Vagina (tissue), 2 donors: ENCODE data around the gene TRAPPC2L. TPM values are rescaled to one million over a fixed set of nuclear protein-coding genes. Genes with fewer than 3 reads are reported as not detected.

Experiments used
- DNase-seq, 2 donors: peaks; one replicate each; pipeline ENCODE4 v3.0.0-alpha.2; 2017; ENCODE audit errors: extremely low spot score in 2 of 2
- H3K27ac ChIP-seq: fragments of 200-600 bp; sonication (generic); one replicate; pipeline ENCODE4 v1.5.1; 2019
- H3K27me3 ChIP-seq: fragments of 200-600 bp; sonication (generic); one replicate; pipeline ENCODE4 v1.5.1; 2019
- H3K36me3 ChIP-seq, 2 donors: fragments of 200-600 bp; sonication (generic); one replicate each; pipeline ENCODE4 v1.5.1; 2017 to 2019
- H3K4me1 ChIP-seq: fragments of 200-600 bp; sonication (generic); one replicate; pipeline ENCODE4 v1.5.1; 2019
- H3K4me3 ChIP-seq, 2 donors: fragments of 200-600 bp; sonication (generic); 1 replicate in 1 of 2; 2 replicates in 1 of 2; pipeline ENCODE4 v1.5.1; 2016 to 2019
- H3K9me3 ChIP-seq: fragments of 200-600 bp; sonication (generic); one replicate; pipeline ENCODE4 v1.5.1; 2019
- CTCF ChIP-seq, 3 experiments: fragments of 450-650 bp in 2 of 3; fragments of 200-600 bp in 1 of 3; sonication (generic) in 1 of 3; IDR thresholded peaks; one replicate each; pipeline ENCODE4 v1.5.1; 2017 to 2019; ENCODE audit warnings: antibody characterized with exemption in 3 of 3, mild to moderate bottlenecking in 2 of 3, moderate library complexity in 2 of 3
- POLR2A ChIP-seq, 2 donors: fragments of 450-650 bp; IDR thresholded peaks; one replicate each; pipeline ENCODE4 v1.6.1; 2017; ENCODE audit warnings: antibody characterized with exemption in 2 of 2, mild to moderate bottlenecking in 2 of 2, moderate library complexity in 2 of 2
- POLR2AphosphoS5 ChIP-seq, 2 donors: sonication (generic); formaldehyde crosslinking; IDR thresholded peaks; one replicate each; pipeline ENCODE4 v1.9.0; 2017; ENCODE audit warnings: antibody characterized with exemption in 2 of 2, mild to moderate bottlenecking in 2 of 2, low read depth in 1 of 2; ENCODE audit not compliant: insufficient read depth in 1 of 2
- intact Hi-C: fragments of 100-400 bp; cut with DNase I; formaldehyde crosslinking; loops from one replicate; pipeline ENCODE4 v1.15.1; 2023
- total RNA-seq: library from RNA; depleted of rRNA; stranded (reverse); fragments of >200 nt; gene quantifications from one replicate; pipeline ENCODE4 v1.2.3, GENCODE V29; 2016

The TRAPPC2L gene
- total RNA-seq, 1 donor from 2014 or later = 50.8 TPM

- TF ChIP-seq POLR2A (IDR thresholded peaks at IDR 0.05) (no peak), POLR2AphosphoS5 (IDR thresholded peaks at IDR 0.05; ENCODE audit: insufficient read depth in 1 of 2, low read depth in 1 of 2) (peak in 1 of 2 donors; percentile 26), CTCF (IDR thresholded peaks at IDR 0.05) (no peak)
- Histone ChIP-seq H3K27me3 (no peaks in the 10 kb centered on the region), H3K27ac (no peak overlapping the region), H3K4me1 (peaks cover 15% of the 10 kb centered on the region), H3K4me3 (no peak overlapping the region), H3K36me3 (peaks cover 0 to 3% of the 10 kb centered on the region in 2 donors), H3K9me3 (no peaks in the 10 kb centered on the region)
- intact Hi-C loops = loop anchor here (5.0 kb wide), 1 partner anchor 35 kb away; no protein-coding TSS in a partner anchor
- DNase-seq = no peak
Measured at GRCh38 chr16:88816736-88817535, 40.0 kb upstream of the TRAPPC2L start.

GRCh38 chr16:88817785-88818574, 38.9 kb upstream of the TRAPPC2L start:
- H3K27me3 ChIP-seq = no peaks in the 10 kb centered on the region
- intact Hi-C loops = loop anchor here (5.0 kb wide), 1 partner anchor 34 kb away; no protein-coding TSS in a partner anchor
- H3K27ac ChIP-seq = no peak overlapping the region
- H3K36me3 ChIP-seq = peaks cover 0 to 14% of the 10 kb centered on the region in 2 donors
- peak in 1 of 2 donors; percentile 16 for TF ChIP-seq POLR2AphosphoS5 (IDR thresholded peaks at IDR 0.05; ENCODE audit: insufficient read depth in 1 of 2, low read depth in 1 of 2)
- TF ChIP-seq POLR2A (IDR thresholded peaks at IDR 0.05) = no peak
- TF ChIP-seq CTCF (IDR thresholded peaks at IDR 0.05) = no peak
- DNase-seq = no peak
- no peak overlapping the region for H3K4me3 ChIP-seq
- H3K4me1 ChIP-seq = peaks cover 5% of the 10 kb centered on the region
- no peaks in the 10 kb centered on the region for H3K9me3 ChIP-seq

- no peak for DNase-seq
- intact Hi-C loops = loop anchor here (5.0 kb wide), 1 partner anchor 34 kb away; no protein-coding TSS in a partner anchor
- no peak for TF ChIP-seq POLR2A (IDR thresholded peaks at IDR 0.05)
- TF ChIP-seq POLR2AphosphoS5 (IDR thresholded peaks at IDR 0.05; ENCODE audit: insufficient read depth in 1 of 2, low read depth in 1 of 2) = peak in 1 of 2 donors; percentile 7
- TF ChIP-seq CTCF (IDR thresholded peaks at IDR 0.05) = no peak
- H3K9me3 ChIP-seq = no peaks in the 10 kb centered on the region
- no peak overlapping the region for H3K27ac ChIP-seq
- no peaks in the 10 kb centered on the region for H3K27me3 ChIP-seq
- H3K4me1 ChIP-seq = no peaks in the 10 kb centered on the region
- no peak overlapping the region for H3K4me3 ChIP-seq
- H3K36me3 ChIP-seq = peaks cover 0 to 14% of the 10 kb centered on the region in 2 donors
Measured at GRCh38 chr16:88818575-88818874, 38.4 kb upstream of the TRAPPC2L start.

GRCh38 chr16:88819126-88819525, 37.8 kb upstream of the TRAPPC2L start:
- H3K9me3 ChIP-seq = no peaks in the 10 kb centered on the region
- intact Hi-C loops = loop anchor here (5.0 kb wide), 1 partner anchor 33 kb away; no protein-coding TSS in a partner anchor
- no peaks in the 10 kb centered on the region for H3K4me1 ChIP-seq

More at GRCh38 chr16:88819126-88819525, 37.8 kb upstream of the TRAPPC2L start:
- Histone ChIP-seq H3K27me3 (no peaks in the 10 kb centered on the region), H3K4me3 (no peak overlapping the region), H3K27ac (no peak overlapping the region), H3K36me3 (peaks cover 0 to 17% of the 10 kb centered on the region in 2 donors)
- TF ChIP-seq POLR2AphosphoS5 (IDR thresholded peaks at IDR 0.05; ENCODE audit: insufficient read depth in 1 of 2, low read depth in 1 of 2) (no peak), CTCF (IDR thresholded peaks at IDR 0.05) (no peak), POLR2A (IDR thresholded peaks at IDR 0.05) (no peak)
- DNase-seq = no peak
